Peyer's patch (tissue), 4 donors: ENCODE results near the gene CRIM1.

Experiments
- CTCF ChIP-seq, 6 experiments: fragments of 450-650 bp in 4 of 6; fragments of 200-600 bp in 2 of 6; sonication (generic) in 1 of 6; IDR thresholded peaks; one replicate each; pipeline ENCODE4 v1.5.1; 2017 to 2019; ENCODE audit warnings: antibody characterized with exemption in 6 of 6, mild to moderate bottlenecking in 3 of 6, moderate library complexity in 1 of 6
- POLR2A ChIP-seq, 2 donors: fragments of 450-650 bp; IDR thresholded peaks; one replicate each; pipeline ENCODE4 v1.5.1; 2017; ENCODE audit warnings: antibody characterized with exemption in 2 of 2, mild to moderate bottlenecking in 2 of 2, moderate library complexity in 2 of 2

- TF ChIP-seq CTCF (IDR thresholded peaks at IDR 0.05) (no peak), POLR2A (IDR thresholded peaks at IDR 0.05) (no peak)
Measured at GRCh38 chr2:36403675-36404230, 48.2 kb downstream of the CRIM1 start.
